Trophoblast cell (in vitro differentiated cells and primary cell): ENCODE measurements around the gene NAB1.
A peak's percentile ranks its signal among the peaks of the same experiment; 100 is the strongest.

Source experiments
- DNase-seq, 2 donors: peaks; one replicate each; pipeline ENCODE4 v3.0.0-alpha.2; 2016
- H2AFZ ChIP-seq: 2 replicates; pipeline ENCODE4 v1.6.1; 2013; ENCODE audit warnings: low read length, moderate library complexity, mild to moderate bottlenecking; ENCODE audit not compliant: insufficient read depth, poor library complexity
- H2AK5ac ChIP-seq: 2 replicates; pipeline ENCODE4 v1.6.1; 2013; ENCODE audit warnings: mild to moderate bottlenecking, low read length
- H2BK120ac ChIP-seq: 2 replicates; pipeline ENCODE4 v1.6.1; 2013; ENCODE audit warnings: low read length, mild to moderate bottlenecking, moderate library complexity; ENCODE audit not compliant: insufficient read depth, poor library complexity
- H2BK12ac ChIP-seq: 2 replicates; pipeline ENCODE4 v1.6.1; 2013; ENCODE audit warnings: mild to moderate bottlenecking, low read length, moderate library complexity
- H2BK5ac ChIP-seq: 2 replicates; pipeline ENCODE4 v1.6.1; 2013; ENCODE audit warnings: low read length, low read depth, moderate library complexity, mild to moderate bottlenecking; ENCODE audit not compliant: poor library complexity
- H3K14ac ChIP-seq: 2 replicates; pipeline ENCODE4 v1.6.1; 2013; ENCODE audit warnings: mild to moderate bottlenecking, low read length
- H3K18ac ChIP-seq: 2 replicates; pipeline ENCODE4 v1.6.1; 2013; ENCODE audit warnings: mild to moderate bottlenecking, low read length
- H3K23ac ChIP-seq: 2 replicates; pipeline ENCODE4 v1.6.1; 2013; ENCODE audit warnings: low read length
- H3K27ac ChIP-seq: 2 replicates; pipeline ENCODE4 v1.5.1; 2013; ENCODE audit warnings: low read depth, mild to moderate bottlenecking, inconsistent platforms, low read length, moderate library complexity
- H3K27me3 ChIP-seq: 2 replicates; pipeline ENCODE4 v1.6.1; 2013; ENCODE audit warnings: inconsistent platforms, mild to moderate bottlenecking, low read length, moderate library complexity; ENCODE audit not compliant: insufficient read depth
- H3K36me3 ChIP-seq, 2 experiments: 1 replicate in 1 of 2; 2 replicates in 1 of 2; pipeline ENCODE4 v1.6.1; 2013; ENCODE audit warnings: low read length in 2 of 2, mild to moderate bottlenecking in 2 of 2, moderate library complexity in 1 of 2; ENCODE audit not compliant: insufficient read depth in 2 of 2, control insufficient read depth in 1 of 2
- H3K4ac ChIP-seq: 2 replicates; pipeline ENCODE4 v1.6.1; 2013; ENCODE audit warnings: low read depth, mild to moderate bottlenecking, low read length, moderate library complexity
- H3K4me1 ChIP-seq, 2 experiments: 1 replicate in 1 of 2; 2 replicates in 1 of 2; pipeline ENCODE4 v1.6.1; 2013; ENCODE audit warnings: low read length in 2 of 2, mild to moderate bottlenecking in 2 of 2, moderate library complexity in 1 of 2; ENCODE audit not compliant: insufficient read depth in 2 of 2, control insufficient read depth in 1 of 2
- H3K4me2 ChIP-seq: 2 replicates; pipeline ENCODE4 v1.6.1; 2013; ENCODE audit warnings: inconsistent platforms, mild to moderate bottlenecking, low read length, moderate library complexity
- H3K4me3 ChIP-seq: 2 replicates; pipeline ENCODE4 v1.5.1; 2013; ENCODE audit warnings: mild to moderate bottlenecking, low read depth, low read length, inconsistent platforms
- H3K79me1 ChIP-seq: one replicate; pipeline ENCODE4 v1.6.1; 2013; ENCODE audit warnings: low read length
- H3K79me2 ChIP-seq: 2 replicates; pipeline ENCODE4 v1.6.1; 2013; ENCODE audit warnings: low read length, mild to moderate bottlenecking; ENCODE audit not compliant: control insufficient read depth, insufficient read depth, poor library complexity
- H3K9ac ChIP-seq: 2 replicates; pipeline ENCODE4 v1.6.1; 2013; ENCODE audit warnings: mild to moderate bottlenecking, low read length
- H3K9me3 ChIP-seq: 2 replicates; pipeline ENCODE4 v1.6.1; 2013; ENCODE audit warnings: low read depth, mild to moderate bottlenecking, control low read depth, inconsistent platforms, low read length; ENCODE audit not compliant: insufficient read depth
- H4K12ac ChIP-seq: 2 replicates; pipeline ENCODE4 v1.6.1; 2013; ENCODE audit warnings: low read depth, mild to moderate bottlenecking, low read length, moderate library complexity
- H4K8ac ChIP-seq: 2 replicates; pipeline ENCODE4 v1.6.1; 2013; ENCODE audit warnings: low read depth, mild to moderate bottlenecking, low read length, moderate library complexity
- H4K91ac ChIP-seq: one replicate; pipeline ENCODE4 v1.6.1; 2013; ENCODE audit warnings: low read depth, mild to moderate bottlenecking, low read length, moderate library complexity
- WGBS: extraction: QIAGEN DNeasy Blood & Tissue Kit; methylation state at CpG from one replicate; pipeline ENCODE4 v1.1.7; 2013; ENCODE audit warnings: missing lambda C conversion rate; ENCODE audit not compliant: insufficient read length, insufficient coverage; ENCODE audit errors: extremely low coverage; 5-methylcytosine and 5-hydroxymethylcytosine counted together

The NAB1 gene

GRCh38 chr2:190722835-190723234 is 74.0 kb downstream of the NAB1 start:
- peaks cover 6% of the 10 kb centered on the region for H3K79me1 ChIP-seq
- no peak overlapping the region for H3K4me3 ChIP-seq
- no CpG with 5 or more reads among the region's 6 CpGs for WGBS
- no peaks in the 10 kb centered on the region for H3K36me3 ChIP-seq
- no peak overlapping the region for H2AK5ac ChIP-seq
- H3K18ac ChIP-seq = no peak overlapping the region
- no peak for DNase-seq
- no peak overlapping the region for H4K12ac ChIP-seq
- no peak overlapping the region for H3K4ac ChIP-seq
- no peaks in the 10 kb centered on the region for H3K27me3 ChIP-seq
- no peak overlapping the region for H3K27ac ChIP-seq
- no peak overlapping the region for H4K91ac ChIP-seq
- H3K4me1 ChIP-seq = peaks cover 14 to 16% of the 10 kb centered on the region in 2 experiments
- H3K14ac ChIP-seq = no peak overlapping the region
- H3K23ac ChIP-seq = no peak overlapping the region
- no peak overlapping the region for H2BK5ac ChIP-seq
- no peak overlapping the region for H4K8ac ChIP-seq
- H3K9me3 ChIP-seq = no peaks in the 10 kb centered on the region
- no peaks in the 10 kb centered on the region for H3K79me2 ChIP-seq
- H3K9ac ChIP-seq = no peak overlapping the region
- H2AFZ ChIP-seq = no peak overlapping the region
- H2BK120ac ChIP-seq = no peak overlapping the region
- no peak overlapping the region for H2BK12ac ChIP-seq
- no peak overlapping the region for H3K4me2 ChIP-seq

- Histone ChIP-seq H3K23ac (no peak overlapping the region), H3K4me2 (no peak overlapping the region), H4K8ac (no peak overlapping the region), H3K36me3 (no peaks in the 10 kb centered on the region), H3K4ac (no peak overlapping the region), H3K18ac (no peak overlapping the region), H3K14ac (no peak overlapping the region), H3K4me1 (peaks cover 7 to 9% of the 10 kb centered on the region in 2 experiments), H3K79me2 (no peaks in the 10 kb centered on the region), H2BK5ac (no peak overlapping the region), H2BK12ac (peak overlapping the region; percentile 17), H2AK5ac (no peak overlapping the region), H3K27me3 (no peaks in the 10 kb centered on the region), H4K12ac (no peak overlapping the region), H2BK120ac (no peak overlapping the region), H3K9ac (no peak overlapping the region), H4K91ac (no peak overlapping the region), H3K9me3 (no peaks in the 10 kb centered on the region), H3K79me1 (peaks cover 2% of the 10 kb centered on the region), H3K27ac (no peak overlapping the region), H2AFZ (no peak overlapping the region), H3K4me3 (no peak overlapping the region)
- WGBS = no CpG with 5 or more reads among the region's 7 CpGs
- peak in 1 of 2 donors; percentile 34 for DNase-seq
Measured at GRCh38 chr2:190723397-190724090, 74.7 kb downstream of the NAB1 start.

- no peak overlapping the region for H3K4ac ChIP-seq
- H2BK5ac ChIP-seq = no peak overlapping the region
- H2AFZ ChIP-seq = no peak overlapping the region
- H3K27ac ChIP-seq = no peak overlapping the region
- H3K9me3 ChIP-seq = no peaks in the 10 kb centered on the region
- no peaks in the 10 kb centered on the region for H3K4me1 ChIP-seq
- no peak overlapping the region for H3K18ac ChIP-seq
- H3K14ac ChIP-seq = no peak overlapping the region
- no peaks in the 10 kb centered on the region for H3K79me2 ChIP-seq
- H2BK12ac ChIP-seq = no peak overlapping the region
- no peak overlapping the region for H2AK5ac ChIP-seq
- H3K23ac ChIP-seq = no peak overlapping the region
- H2BK120ac ChIP-seq = no peak overlapping the region
- DNase-seq = no peak
- H3K36me3 ChIP-seq = no peaks in the 10 kb centered on the region
- H3K9ac ChIP-seq = no peak overlapping the region
- H4K8ac ChIP-seq = no peak overlapping the region
- H4K12ac ChIP-seq = no peak overlapping the region
- H3K79me1 ChIP-seq = peaks cover 4% of the 10 kb centered on the region
- H3K4me3 ChIP-seq = no peak overlapping the region
- H4K91ac ChIP-seq = no peak overlapping the region
- H3K4me2 ChIP-seq = no peak overlapping the region
- no peaks in the 10 kb centered on the region for H3K27me3 ChIP-seq
- WGBS = no CpG with 5 or more reads among the region's 3 CpGs
Measured at GRCh38 chr2:190726255-190726654, 77.4 kb downstream of the NAB1 start.

GRCh38 chr2:190736355-190736754 is 87.5 kb downstream of the NAB1 start:
- no peak overlapping the region for H3K14ac ChIP-seq
- no peaks in the 10 kb centered on the region for H3K79me1 ChIP-seq
- no peaks in the 10 kb centered on the region for H3K4me1 ChIP-seq
- H3K27ac ChIP-seq = no peak overlapping the region
- no peaks in the 10 kb centered on the region for H3K27me3 ChIP-seq
- no peak overlapping the region for H2BK5ac ChIP-seq
- no peak overlapping the region for H2AFZ ChIP-seq
- H3K23ac ChIP-seq = no peak overlapping the region
- no peaks in the 10 kb centered on the region for H3K79me2 ChIP-seq
- H4K8ac ChIP-seq = no peak overlapping the region
- H3K18ac ChIP-seq = no peak overlapping the region
- DNase-seq = no peak
- WGBS = no CpG with 5 or more reads among the region's 8 CpGs
- no peak overlapping the region for H3K4me2 ChIP-seq
- H3K36me3 ChIP-seq = no peaks in the 10 kb centered on the region
- H2BK120ac ChIP-seq = no peak overlapping the region
- no peak overlapping the region for H3K9ac ChIP-seq
- no peak overlapping the region for H2BK12ac ChIP-seq
- H4K91ac ChIP-seq = no peak overlapping the region
- H3K4ac ChIP-seq = no peak overlapping the region
- H4K12ac ChIP-seq = no peak overlapping the region
- no peak overlapping the region for H2AK5ac ChIP-seq
- H3K4me3 ChIP-seq = no peak overlapping the region
- H3K9me3 ChIP-seq = peaks cover 1% of the 10 kb centered on the region
